ENCODE results near the gene LRRC23.
"Not testable (repeated sequence)": the region's sequence is repeated elsewhere in the genome, so short reads cannot be mapped to it uniquely, and the experiment has no call there.

LRRC23 gene, protein sequence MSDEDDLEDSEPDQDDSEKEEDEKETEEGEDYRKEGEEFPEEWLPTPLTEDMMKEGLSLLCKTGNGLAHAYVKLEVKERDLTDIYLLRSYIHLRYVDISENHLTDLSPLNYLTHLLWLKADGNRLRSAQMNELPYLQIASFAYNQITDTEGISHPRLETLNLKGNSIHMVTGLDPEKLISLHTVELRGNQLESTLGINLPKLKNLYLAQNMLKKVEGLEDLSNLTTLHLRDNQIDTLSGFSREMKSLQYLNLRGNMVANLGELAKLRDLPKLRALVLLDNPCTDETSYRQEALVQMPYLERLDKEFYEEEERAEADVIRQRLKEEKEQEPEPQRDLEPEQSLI

DNA sequence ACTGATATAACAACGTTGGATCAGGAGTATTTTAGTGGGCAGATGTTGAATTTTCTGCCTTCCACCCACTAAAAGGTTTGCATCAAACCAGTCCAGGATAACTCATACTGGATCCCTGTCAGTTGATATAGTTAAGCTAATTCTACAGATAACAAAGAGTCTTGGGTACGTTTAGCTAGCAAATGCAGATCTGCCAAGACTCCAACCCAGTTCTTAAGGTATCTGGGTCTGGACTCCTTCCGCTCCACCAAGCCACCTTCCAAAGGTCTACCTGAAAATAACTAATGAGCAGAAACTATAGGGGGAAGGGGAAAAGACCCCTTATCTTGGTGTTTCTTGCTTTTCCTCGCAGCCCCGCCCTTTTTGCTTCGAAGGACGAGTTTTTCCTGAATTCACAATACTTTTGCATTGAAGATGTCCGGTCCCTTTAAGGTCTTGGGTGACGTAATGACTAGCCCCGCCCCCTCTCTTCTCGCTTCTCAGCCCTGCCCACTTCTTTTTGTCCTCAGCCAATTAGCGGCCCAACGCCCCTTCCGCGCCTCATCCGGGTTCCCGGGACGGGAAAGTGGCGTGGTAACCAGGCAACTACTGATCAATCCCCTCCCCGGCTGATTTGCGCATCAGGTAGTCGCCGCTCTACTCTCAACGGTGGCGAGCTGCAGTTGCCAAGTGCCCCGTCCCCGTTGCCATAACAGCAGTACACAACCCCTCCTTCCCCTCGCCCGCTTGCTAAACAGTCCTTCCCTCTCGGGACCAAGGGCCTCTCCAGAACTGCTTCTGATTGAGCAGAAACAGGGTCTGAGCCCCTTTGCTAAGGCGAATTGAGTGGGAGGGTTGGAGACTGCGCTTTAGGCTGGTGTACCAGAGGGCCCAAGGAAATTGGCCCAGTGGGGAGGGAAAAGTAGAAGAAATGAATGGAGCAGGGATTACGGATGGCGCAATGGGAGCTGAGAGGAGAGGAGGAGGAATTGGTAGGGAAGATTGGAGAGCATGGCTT is at the start of gene LRRC23:
TSS of gene LRRC23 (plus strand) at position 543 of the 997 bp plus-strand sequence. CDS start 812 bp downstream, outside the sequence.
- peak; percentile 96 for DNase-seq

DNA sequence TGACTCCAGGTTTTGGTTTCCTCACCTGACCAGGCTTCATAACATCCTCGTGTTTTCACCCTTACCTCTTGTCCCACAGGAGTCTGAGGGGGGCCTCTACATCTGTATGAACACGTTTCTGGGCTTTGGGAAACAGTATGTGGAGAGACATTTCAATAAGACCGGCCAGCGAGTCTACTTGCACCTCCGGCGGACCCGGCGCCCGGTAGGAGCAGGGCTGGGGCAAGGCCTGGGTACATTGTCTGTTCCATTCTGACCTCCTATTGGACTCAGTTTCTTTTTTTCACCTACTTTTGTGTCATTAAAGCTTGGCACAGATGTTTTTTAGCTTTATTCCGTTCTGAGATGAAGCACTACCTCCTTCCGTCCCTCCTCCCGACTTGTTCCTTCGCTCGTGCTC is 49.3 kb upstream of the LRRC23 start:
- no peak for DNase-seq

DNA sequence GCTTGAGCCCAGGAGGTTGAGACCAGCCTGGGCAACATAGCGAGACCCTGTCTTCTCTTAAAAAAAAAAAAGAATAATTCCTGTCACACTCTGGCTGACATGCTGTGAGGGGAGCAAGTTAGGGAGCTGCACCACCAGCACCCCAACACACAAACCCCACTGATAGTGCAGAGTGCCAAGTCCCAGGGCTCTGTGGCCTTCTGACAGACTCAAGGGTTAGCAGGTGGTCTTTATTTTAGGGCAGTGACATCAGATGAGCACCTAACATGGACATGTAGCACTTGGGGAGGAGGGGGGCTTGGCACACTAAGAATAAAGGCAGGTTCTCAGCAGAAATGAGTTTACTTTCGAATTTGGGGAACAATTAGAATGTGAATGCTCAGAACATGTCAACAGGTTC is 45.8 kb upstream of the LRRC23 start:
- DNase-seq, result no peak

DNA sequence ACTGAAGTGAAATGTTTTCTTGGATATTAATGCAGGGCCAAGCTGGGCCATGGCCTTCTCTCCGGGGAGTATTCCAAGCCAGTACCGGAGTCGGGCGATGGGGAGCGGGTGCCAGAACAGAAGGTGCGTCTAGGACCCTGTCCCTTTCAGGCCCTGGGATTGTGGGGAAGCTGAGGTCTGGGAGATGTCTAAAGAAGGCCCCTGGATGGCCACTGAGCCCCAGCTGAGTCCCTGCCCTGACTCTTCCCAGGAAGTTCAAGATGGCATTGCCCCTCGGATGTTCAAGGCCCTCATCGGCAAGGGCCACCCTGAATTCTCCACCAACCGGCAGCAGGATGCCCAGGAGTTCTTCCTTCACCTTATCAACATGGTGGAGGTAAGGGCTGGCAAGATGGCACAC is 44.5 kb upstream of the LRRC23 start:
- DNase-seq, result no peak

DNA sequence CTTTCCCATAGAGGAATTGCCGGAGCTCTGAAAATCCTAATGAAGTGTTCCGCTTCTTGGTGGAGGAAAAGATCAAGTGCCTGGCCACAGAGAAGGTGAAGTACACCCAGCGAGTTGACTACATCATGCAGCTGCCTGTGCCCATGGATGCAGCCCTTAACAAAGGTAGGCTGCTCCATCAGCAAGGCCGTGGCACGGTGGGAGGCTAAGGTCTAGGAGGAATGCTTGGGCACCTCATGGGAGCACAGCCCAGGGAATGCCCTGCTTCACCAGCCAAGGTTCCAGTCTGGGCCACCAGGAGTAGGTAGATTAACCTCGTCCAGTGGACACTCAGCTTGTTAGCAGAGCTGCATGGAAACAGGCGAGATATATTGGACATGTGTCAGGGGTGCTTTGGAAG is 43.7 kb upstream of the LRRC23 start:
- DNase-seq, result no peak

DNA sequence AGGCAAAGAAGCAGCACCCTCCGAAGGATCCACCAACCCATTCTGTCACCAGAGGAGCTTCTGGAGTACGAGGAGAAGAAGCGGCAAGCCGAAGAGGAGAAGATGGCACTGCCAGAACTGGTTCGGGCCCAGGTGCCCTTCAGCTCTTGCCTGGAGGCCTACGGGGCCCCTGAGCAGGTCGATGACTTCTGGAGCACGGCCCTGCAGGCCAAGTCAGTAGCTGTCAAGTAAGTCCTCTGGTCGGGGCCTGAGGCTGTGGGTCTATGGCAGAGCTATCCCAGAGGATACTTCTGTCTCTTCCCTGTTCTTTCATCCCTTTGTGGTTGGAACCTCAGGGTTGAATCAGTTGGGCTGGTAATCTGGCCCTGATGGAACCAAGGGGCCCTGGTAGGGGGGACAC is 43.2 kb upstream of the LRRC23 start:
- no peak for DNase-seq

DNA sequence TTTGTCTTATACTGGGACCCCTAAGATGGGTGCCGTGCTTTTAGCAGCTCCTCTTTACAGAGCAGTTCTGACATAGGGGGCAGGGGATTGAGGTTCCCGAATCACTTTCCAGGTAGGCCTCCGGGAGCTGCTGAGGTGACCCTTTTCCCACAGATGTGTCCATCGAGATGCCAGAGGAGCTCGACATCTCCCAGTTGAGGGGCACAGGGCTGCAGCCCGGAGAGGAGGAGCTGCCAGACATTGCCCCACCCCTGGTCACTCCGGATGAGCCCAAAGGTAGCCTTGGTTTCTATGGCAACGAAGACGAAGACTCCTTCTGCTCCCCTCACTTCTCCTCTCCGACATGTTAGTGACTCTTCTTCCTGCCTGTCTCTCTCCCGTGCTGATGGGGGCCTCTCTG is 41.6 kb upstream of the LRRC23 start:
- no peak for DNase-seq

DNA sequence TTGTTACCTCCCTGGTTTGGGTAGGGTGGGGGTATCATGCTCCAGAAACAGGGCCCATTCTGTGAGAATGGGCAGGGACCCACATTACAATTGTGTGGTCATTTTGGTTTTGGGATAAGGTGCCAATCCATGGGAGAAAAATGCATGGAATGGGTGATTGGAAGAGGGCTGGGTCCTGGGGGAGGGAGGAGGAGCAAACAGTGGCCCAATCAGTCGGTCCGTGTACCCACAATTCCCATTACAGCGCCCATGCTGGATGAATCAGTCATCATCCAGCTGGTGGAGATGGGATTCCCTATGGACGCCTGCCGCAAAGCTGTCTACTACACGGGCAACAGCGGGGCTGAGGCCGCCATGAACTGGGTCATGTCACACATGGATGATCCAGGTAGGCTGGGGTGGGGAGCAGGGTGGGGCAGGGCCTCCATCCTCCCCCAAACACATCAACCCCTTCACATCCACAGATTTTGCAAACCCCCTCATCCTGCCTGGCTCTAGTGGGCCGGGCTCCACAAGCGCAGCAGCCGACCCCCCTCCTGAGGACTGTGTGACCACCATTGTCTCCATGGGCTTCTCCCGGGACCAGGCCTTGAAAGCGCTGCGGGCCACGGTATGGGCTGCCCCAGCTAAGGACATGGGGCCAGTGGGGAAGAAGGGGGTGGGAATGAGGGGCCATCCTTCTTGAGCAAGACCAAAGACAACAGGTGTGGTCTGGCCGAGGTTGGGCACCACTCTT is 40.9 kb upstream of the LRRC23 start:
- peak; percentile 23 for DNase-seq

DNA sequence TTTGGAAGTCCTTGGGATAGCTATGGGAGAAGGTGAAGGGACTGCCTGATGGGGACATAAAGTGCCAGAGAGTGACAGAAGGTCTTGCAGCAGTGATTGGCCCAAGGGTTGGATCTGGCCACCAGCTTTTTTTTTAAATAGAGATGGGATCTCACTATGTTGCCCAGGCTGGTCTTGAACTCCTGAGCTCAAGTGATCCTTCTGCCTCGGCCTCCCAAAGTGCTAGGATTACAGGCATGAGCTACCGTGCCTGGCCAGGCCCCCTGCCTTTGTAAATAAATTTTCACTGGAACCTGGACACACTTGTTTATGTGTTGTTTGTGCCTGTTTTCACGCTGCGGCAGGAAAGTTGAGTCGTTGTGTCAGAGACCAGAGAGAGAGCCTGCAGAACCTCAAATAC is 39.3 kb upstream of the LRRC23 start:
- not testable (repeated sequence) for DNase-seq

DNA sequence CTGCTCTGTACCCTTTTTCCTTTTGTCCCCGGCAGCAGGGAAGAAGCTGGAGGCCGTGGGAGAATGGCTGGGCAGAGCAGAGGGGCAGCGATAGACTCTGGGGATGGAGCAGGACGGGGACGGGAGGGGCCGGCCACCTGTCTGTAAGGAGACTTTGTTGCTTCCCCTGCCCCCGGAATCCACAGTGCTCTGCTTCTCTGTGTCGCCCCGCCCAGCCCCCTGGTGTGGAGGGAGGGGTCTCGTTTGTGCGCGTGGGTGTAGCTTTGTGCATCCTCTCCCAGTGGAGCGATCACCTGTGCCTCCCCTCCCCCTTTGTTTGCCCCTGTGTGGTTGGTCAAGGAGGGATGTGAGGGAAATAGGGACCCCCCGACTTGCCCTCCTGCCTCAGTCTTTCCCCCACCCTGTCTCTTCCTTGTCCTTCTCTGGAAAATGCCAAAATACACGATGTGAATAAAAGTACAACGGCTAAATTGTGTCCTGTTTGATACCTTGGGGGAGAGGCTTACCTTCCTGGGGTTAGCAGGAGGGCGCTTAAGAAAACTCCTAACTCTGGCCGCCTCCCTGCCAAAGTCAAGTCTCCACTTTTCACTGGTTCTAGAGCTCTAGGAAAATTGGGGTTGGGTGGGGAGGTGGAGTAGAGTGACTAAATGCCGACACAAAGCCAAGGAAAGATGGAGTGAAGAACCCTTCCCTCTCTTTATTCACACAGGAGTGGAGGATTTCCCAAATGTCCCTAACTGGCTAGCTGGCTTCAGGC is 38.3 kb upstream of the LRRC23 start:
- no peak for DNase-seq

DNA sequence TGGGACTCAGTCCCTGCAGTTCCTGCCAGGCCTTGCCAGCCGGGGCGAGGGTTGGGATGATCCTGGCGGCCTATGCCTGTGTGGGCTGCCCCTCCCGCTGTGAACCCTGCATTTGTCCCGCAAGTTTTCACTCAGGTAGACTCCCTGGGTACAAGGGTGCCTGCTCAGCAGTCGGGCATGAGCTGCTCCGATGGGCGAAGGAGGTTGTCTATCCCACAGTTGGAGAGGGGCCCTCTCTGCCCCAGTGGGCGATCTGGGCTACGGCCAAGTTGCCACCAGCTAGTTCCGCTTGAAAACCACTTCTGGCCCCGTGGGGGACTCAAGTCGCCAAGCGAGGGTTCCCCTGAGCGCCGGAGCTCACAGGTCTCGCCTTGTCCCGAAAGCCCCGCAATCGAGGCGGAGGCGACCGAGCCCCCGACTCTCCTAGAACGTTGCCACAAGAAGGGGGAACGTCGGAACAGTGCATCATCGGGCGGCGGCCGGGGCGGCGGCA is 37.7 kb upstream of the LRRC23 start:
- DNase-seq, result no peak

DNA sequence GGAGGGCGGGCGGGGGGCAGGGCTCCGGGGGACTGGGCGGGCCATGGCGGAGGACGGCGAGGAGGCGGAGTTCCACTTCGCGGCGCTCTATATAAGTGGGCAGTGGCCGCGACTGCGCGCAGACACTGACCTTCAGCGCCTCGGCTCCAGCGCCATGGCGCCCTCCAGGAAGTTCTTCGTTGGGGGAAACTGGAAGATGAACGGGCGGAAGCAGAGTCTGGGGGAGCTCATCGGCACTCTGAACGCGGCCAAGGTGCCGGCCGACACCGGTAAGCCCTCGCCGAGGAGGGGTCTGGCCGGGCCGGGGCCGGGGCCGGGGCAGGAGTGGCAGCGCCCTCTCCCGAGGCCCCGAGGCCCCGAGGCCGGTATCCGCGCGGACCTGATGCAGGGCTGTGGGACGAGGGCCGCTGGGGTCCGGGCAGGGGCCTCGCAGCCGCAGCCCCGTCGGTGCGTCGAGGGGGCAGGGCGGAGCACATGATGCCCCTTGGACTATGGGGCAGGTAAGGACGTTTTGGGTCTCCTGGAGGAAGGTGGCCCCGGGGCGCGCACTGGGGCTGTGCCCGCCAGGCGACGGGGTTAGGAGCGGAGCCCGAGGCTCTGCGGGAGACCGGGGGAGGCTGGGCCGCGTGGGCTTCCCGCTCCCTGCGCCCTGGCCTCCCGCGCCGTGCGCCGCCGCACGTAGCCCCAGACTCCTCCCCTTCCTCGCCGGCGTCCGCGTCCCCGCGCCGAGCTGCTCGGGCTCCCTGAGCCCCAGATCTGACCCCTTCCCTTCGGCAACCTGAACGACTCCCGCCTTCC is 37.0 kb upstream of the LRRC23 start, which contains the start of gene TPI1:
TSS of gene TPI1 (plus strand) at position 119 of the 798 bp plus-strand sequence. CDS start at position 155, 36 bp downstream.
- DNase-seq, result peak; percentile 79

DNA sequence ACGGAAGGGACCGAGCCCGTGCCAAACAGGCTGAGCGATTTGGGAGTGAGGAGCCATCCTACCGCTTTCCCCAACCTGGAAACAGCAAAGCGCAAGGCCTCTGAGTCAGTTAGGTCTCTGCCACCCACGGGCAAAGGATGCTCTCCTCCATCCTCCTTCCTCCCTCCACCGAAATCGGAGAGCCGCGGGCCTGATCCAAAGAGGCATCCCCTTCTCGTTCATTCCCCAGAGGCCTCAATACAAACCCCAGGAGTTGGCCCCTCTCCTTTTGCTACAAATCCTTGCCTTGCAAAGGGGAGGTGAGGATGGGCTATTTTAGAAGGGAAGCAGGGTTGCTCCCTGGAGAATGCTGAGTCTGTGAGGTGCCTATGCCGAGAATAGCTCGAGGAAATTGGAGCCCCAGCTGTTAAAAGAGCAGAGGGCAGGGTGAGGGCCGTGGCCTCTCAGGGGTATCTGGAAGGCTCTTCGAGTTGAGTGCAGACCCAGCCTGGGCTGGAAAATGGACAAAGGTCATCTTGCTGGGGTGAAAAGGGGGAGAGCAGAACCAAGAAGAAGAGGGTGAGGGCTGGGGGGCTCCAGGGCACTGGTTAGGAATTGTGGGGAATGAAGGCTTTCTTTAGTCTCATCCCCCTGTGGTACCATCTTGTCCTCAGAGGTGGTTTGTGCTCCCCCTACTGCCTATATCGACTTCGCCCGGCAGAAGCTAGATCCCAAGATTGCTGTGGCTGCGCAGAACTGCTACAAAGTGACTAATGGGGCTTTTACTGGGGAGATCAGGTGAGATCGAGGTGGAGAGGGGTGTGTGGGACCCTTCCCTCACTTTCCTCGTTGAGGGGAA is 36.2 kb upstream of the LRRC23 start:
- peak; percentile 38 for DNase-seq

DNA sequence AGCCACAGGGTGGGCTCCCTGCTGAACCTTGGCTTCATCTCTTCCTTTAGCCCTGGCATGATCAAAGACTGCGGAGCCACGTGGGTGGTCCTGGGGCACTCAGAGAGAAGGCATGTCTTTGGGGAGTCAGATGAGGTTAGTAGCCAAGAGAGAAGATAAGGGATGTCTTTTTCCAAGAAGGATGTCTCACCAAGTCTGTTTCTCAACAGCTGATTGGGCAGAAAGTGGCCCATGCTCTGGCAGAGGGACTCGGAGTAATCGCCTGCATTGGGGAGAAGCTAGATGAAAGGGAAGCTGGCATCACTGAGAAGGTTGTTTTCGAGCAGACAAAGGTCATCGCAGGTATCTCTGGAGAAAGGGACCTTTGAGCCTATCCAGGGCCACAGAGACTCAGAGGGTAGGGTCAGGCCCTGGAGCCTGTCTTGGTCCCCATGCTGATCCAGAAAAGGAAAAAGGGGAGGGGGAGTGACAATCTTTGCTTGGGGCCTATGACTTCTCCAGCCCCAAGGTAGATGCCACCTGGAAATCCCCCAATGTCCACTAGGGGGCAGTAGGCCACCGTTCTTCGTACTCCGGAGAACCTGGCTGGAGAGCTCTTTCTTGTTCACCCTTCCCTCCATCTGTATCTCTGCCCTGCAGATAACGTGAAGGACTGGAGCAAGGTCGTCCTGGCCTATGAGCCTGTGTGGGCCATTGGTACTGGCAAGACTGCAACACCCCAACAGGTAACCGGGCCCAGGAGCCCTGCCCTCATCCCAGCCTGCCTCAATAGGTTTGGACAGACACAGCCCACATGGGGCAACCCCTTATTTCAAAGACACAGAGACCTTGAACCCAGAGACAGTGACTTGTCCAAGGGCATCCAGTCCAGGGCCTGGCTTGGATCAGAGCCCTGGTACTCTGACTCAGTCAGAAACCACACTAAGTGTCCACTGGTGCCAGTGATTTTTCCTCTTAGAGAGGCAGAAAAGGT is 35.3 kb upstream of the LRRC23 start:
- peak; percentile 69 for DNase-seq

DNA sequence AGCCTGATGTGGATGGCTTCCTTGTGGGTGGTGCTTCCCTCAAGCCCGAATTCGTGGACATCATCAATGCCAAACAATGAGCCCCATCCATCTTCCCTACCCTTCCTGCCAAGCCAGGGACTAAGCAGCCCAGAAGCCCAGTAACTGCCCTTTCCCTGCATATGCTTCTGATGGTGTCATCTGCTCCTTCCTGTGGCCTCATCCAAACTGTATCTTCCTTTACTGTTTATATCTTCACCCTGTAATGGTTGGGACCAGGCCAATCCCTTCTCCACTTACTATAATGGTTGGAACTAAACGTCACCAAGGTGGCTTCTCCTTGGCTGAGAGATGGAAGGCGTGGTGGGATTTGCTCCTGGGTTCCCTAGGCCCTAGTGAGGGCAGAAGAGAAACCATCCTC is 34.3 kb upstream of the LRRC23 start:
- DNase-seq, result not testable (repeated sequence)

DNA sequence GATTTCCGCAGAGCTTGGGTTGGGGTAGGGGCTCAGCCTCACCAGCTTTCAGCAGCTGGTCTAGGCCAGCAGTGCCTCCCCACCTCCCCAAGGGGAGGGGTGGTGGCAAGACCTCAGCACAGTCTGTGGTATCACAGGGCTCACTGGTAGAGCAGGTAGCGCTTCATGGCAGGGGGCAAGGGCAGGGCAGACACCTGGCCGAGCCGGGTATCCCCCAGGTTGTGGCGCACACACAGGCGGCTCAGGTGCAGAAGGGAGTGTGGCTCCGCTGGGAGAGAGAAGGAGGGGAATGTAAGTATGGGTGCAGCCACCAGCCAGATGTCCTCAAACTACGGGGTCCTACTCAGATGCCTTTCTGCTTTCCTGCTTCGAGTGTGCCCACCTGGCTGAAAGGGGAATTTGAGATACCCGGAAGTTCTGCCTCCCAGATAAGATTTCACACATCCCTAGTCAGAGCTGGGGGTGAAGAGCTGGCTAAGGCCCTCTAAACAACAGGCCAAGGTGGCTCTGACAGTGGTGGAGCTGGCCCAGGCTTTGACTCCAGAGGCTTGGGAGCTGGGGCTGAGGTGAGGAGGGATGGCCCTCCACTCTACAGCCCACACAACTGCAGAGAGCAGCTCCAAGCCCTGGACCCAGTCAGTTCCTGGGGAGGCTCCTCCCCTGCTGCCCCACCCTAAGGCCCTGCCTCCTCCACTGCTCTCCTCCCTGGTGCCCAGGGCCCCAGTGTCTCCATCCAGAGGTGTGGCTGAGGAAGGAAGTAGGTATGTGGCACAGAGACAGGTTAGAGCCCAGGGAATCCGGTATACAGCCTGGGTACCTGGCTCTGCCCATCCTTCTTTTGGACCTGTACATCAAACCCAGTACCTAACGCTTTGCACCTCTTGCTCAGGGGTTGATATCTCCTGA is 33.3 kb upstream of the LRRC23 start:
- no peak for DNase-seq

Measured in fibroblast of upper back skin (primary cell).